SK-N-SH (cell line): ENCODE results near the gene SPATA19.

Experiments
- CHD2 ChIP-seq: fragments of 150-350 bp; IDR thresholded peaks from 2 replicates; pipeline ENCODE4 v1.6.1; 2018; ENCODE audit warnings: low read length; ENCODE audit not compliant: partially characterized antibody
- TCF12 ChIP-seq: IDR thresholded peaks from 2 replicates; pipeline ENCODE4 v1.4.0; 2012
- TF ChIP-seq, protein P1 (sequence below): IDR thresholded peaks from 2 replicates; pipeline ENCODE4 v1.4.0; 2012; ENCODE audit warnings: low read depth, borderline replicate concordance
- TF ChIP-seq, protein P2 (sequence below): IDR thresholded peaks from 2 replicates; pipeline ENCODE4 v1.6.1; 2012; ENCODE audit warnings: mild to moderate bottlenecking, low read depth, low read length, moderate library complexity
- TF ChIP-seq, protein P3 (sequence below): fragments of 200-600 bp; sonication (generic); IDR thresholded peaks from 2 replicates; pipeline ENCODE4 v1.6.1; 2017; ENCODE audit warnings: antibody characterized with exemption, mild to moderate bottlenecking, moderate library complexity

DNA sequence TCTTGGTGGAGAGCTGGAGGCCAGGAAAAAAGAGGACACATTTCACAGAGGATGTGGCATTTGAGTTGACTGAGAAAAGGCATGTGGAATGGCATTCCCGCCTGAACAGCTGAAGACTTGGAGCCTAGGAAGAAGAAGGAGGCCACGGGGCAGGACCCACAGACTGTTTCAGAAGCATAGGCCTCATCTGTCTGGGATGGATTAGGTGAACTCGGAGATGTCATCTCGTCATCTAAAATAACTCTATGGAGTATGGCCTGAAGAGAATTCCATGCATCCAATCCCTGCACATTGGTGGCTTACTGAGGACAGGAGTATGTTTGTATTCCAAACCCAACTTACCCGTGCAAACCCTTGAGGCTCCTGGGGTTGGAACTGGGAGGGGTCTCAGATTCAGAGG is 16.4 kb downstream of the SPATA19 start:
- TF ChIP-seq TCF12 (no peak), CHD2 (no peak)
- TF ChIP-seq, protein P1, sequence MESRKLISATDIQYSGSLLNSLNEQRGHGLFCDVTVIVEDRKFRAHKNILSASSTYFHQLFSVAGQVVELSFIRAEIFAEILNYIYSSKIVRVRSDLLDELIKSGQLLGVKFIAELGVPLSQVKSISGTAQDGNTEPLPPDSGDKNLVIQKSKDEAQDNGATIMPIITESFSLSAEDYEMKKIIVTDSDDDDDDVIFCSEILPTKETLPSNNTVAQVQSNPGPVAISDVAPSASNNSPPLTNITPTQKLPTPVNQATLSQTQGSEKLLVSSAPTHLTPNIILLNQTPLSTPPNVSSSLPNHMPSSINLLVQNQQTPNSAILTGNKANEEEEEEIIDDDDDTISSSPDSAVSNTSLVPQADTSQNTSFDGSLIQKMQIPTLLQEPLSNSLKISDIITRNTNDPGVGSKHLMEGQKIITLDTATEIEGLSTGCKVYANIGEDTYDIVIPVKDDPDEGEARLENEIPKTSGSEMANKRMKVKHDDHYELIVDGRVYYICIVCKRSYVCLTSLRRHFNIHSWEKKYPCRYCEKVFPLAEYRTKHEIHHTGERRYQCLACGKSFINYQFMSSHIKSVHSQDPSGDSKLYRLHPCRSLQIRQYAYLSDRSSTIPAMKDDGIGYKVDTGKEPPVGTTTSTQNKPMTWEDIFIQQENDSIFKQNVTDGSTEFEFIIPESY: no peak
- TF ChIP-seq, protein P2, sequence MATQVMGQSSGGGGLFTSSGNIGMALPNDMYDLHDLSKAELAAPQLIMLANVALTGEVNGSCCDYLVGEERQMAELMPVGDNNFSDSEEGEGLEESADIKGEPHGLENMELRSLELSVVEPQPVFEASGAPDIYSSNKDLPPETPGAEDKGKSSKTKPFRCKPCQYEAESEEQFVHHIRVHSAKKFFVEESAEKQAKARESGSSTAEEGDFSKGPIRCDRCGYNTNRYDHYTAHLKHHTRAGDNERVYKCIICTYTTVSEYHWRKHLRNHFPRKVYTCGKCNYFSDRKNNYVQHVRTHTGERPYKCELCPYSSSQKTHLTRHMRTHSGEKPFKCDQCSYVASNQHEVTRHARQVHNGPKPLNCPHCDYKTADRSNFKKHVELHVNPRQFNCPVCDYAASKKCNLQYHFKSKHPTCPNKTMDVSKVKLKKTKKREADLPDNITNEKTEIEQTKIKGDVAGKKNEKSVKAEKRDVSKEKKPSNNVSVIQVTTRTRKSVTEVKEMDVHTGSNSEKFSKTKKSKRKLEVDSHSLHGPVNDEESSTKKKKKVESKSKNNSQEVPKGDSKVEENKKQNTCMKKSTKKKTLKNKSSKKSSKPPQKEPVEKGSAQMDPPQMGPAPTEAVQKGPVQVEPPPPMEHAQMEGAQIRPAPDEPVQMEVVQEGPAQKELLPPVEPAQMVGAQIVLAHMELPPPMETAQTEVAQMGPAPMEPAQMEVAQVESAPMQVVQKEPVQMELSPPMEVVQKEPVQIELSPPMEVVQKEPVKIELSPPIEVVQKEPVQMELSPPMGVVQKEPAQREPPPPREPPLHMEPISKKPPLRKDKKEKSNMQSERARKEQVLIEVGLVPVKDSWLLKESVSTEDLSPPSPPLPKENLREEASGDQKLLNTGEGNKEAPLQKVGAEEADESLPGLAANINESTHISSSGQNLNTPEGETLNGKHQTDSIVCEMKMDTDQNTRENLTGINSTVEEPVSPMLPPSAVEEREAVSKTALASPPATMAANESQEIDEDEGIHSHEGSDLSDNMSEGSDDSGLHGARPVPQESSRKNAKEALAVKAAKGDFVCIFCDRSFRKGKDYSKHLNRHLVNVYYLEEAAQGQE: no peak
- TF ChIP-seq, protein P3, sequence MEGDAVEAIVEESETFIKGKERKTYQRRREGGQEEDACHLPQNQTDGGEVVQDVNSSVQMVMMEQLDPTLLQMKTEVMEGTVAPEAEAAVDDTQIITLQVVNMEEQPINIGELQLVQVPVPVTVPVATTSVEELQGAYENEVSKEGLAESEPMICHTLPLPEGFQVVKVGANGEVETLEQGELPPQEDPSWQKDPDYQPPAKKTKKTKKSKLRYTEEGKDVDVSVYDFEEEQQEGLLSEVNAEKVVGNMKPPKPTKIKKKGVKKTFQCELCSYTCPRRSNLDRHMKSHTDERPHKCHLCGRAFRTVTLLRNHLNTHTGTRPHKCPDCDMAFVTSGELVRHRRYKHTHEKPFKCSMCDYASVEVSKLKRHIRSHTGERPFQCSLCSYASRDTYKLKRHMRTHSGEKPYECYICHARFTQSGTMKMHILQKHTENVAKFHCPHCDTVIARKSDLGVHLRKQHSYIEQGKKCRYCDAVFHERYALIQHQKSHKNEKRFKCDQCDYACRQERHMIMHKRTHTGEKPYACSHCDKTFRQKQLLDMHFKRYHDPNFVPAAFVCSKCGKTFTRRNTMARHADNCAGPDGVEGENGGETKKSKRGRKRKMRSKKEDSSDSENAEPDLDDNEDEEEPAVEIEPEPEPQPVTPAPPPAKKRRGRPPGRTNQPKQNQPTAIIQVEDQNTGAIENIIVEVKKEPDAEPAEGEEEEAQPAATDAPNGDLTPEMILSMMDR: no peak
